Measurements from ENCODE around the gene IZUMO1R. TPM values are rescaled to one million over a fixed set of nuclear protein-coding genes. Genes with fewer than 3 reads are reported as not detected.

Gene IZUMO1R
- total and polyA plus RNA-seq, 4 donors: 0.21 TPM; not detected in 3

DNA sequence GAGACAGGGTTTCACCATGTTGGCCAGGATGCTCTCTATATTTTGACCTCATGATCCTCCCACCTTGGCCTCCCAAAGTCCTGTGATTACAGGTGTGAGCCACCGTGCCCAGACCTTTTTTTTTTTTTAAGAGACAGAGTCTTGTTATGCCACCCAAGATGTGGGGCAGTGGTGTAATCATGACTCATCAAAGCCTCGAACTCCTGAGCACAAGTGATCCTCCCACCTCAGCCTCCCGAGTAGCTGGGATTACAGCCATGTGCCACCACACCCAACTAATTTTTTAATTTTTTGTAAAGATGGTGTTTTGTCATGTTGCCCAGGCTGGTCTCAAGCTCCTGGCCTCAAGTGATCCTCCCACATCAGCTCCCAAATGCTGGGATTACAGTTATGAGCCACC lies 37.9 kb downstream of the IZUMO1R start:
- no peak overlapping the region for H3K27ac ChIP-seq (ENCODE audit: low read depth in 1 of 2, low read length in 2 of 2)
- 77% methylated on average over 3 of the region's 3 CpGs for WGBS

More for the DNA sequence above, 37.9 kb downstream of the IZUMO1R start:
- Histone ChIP-seq H3K9me3 (ENCODE audit: control insufficient read depth in 4 of 4, low read length in 3 of 4) (no peaks in the 10 kb centered on the region), H3K36me3 (ENCODE audit: control insufficient read depth in 4 of 4, insufficient read depth in 3 of 4, low read depth in 1 of 4, low read length in 3 of 4) (no peaks in the 10 kb centered on the region), H3K4me3 (ENCODE audit: low read depth in 1 of 3, low read length in 3 of 3) (no peak overlapping the region), H3K4me1 (ENCODE audit: control insufficient read depth in 4 of 4, insufficient read depth in 4 of 4, low read length in 3 of 4) (no peaks in the 10 kb centered on the region), H3K9ac (ENCODE audit: low read depth in 1 of 2, low read length in 2 of 2) (no peak overlapping the region), H3K27me3 (ENCODE audit: control insufficient read depth in 4 of 4, insufficient read depth in 4 of 4, low read length in 3 of 4) (no peaks in the 10 kb centered on the region)
- TF ChIP-seq GABPA (IDR thresholded peaks at IDR 0.05 in 1 of 2, conservative IDR thresholded peaks at IDR 0.05 in 1 of 2) (no peak), SP1 (IDR thresholded peaks at IDR 0.05) (no peak), HNF4A (conservative IDR thresholded peaks at IDR 0.05) (no peak), HNF4G (IDR thresholded peaks at IDR 0.05) (no peak), FOXA1 (IDR thresholded peaks at IDR 0.05) (no peak), EGR1 (IDR thresholded peaks at IDR 0.05; ENCODE audit: low read depth in 2 of 2) (no peak), MAX (IDR thresholded peaks at IDR 0.05) (no peak), JUND (IDR thresholded peaks at IDR 0.05) (no peak), YY1 (IDR thresholded peaks at IDR 0.05) (no peak), ATF3 (IDR thresholded peaks at IDR 0.05) (no peak), TAF1 (conservative IDR thresholded peaks at IDR 0.05) (no peak), NR2F2 (IDR thresholded peaks at IDR 0.05) (no peak), ZBTB33 (IDR thresholded peaks at IDR 0.05) (no peak), RAD21 (IDR thresholded peaks at IDR 0.05) (no peak), FOXA2 (IDR thresholded peaks at IDR 0.05) (no peak), RXRA (IDR thresholded peaks at IDR 0.05) (no peak)
- TF ChIP-seq, protein P1, sequence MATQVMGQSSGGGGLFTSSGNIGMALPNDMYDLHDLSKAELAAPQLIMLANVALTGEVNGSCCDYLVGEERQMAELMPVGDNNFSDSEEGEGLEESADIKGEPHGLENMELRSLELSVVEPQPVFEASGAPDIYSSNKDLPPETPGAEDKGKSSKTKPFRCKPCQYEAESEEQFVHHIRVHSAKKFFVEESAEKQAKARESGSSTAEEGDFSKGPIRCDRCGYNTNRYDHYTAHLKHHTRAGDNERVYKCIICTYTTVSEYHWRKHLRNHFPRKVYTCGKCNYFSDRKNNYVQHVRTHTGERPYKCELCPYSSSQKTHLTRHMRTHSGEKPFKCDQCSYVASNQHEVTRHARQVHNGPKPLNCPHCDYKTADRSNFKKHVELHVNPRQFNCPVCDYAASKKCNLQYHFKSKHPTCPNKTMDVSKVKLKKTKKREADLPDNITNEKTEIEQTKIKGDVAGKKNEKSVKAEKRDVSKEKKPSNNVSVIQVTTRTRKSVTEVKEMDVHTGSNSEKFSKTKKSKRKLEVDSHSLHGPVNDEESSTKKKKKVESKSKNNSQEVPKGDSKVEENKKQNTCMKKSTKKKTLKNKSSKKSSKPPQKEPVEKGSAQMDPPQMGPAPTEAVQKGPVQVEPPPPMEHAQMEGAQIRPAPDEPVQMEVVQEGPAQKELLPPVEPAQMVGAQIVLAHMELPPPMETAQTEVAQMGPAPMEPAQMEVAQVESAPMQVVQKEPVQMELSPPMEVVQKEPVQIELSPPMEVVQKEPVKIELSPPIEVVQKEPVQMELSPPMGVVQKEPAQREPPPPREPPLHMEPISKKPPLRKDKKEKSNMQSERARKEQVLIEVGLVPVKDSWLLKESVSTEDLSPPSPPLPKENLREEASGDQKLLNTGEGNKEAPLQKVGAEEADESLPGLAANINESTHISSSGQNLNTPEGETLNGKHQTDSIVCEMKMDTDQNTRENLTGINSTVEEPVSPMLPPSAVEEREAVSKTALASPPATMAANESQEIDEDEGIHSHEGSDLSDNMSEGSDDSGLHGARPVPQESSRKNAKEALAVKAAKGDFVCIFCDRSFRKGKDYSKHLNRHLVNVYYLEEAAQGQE (IDR thresholded peaks at IDR 0.05): no peak
- TF ChIP-seq, protein P2, sequence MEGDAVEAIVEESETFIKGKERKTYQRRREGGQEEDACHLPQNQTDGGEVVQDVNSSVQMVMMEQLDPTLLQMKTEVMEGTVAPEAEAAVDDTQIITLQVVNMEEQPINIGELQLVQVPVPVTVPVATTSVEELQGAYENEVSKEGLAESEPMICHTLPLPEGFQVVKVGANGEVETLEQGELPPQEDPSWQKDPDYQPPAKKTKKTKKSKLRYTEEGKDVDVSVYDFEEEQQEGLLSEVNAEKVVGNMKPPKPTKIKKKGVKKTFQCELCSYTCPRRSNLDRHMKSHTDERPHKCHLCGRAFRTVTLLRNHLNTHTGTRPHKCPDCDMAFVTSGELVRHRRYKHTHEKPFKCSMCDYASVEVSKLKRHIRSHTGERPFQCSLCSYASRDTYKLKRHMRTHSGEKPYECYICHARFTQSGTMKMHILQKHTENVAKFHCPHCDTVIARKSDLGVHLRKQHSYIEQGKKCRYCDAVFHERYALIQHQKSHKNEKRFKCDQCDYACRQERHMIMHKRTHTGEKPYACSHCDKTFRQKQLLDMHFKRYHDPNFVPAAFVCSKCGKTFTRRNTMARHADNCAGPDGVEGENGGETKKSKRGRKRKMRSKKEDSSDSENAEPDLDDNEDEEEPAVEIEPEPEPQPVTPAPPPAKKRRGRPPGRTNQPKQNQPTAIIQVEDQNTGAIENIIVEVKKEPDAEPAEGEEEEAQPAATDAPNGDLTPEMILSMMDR (IDR thresholded peaks at IDR 0.05; ENCODE audit: low read depth, low read length, missing input control): no peak
- DNase-seq (ENCODE audit: low spot score): no peak
